GM18870 (cell line): ENCODE data around the gene SHC2.
"Not testable (repeated sequence)": the region's sequence is repeated elsewhere in the genome, so short reads cannot be mapped to it uniquely, and the experiment has no call there.

ENCODE experiments used
- ATAC-seq: cut with Tn5 transposase; IDR thresholded peaks from one replicate; pipeline ENCODE4 v1.9.1; 2021; ENCODE audit warnings: moderate library complexity; ENCODE audit not compliant: unreplicated experiment

The SHC2 gene

DNA sequence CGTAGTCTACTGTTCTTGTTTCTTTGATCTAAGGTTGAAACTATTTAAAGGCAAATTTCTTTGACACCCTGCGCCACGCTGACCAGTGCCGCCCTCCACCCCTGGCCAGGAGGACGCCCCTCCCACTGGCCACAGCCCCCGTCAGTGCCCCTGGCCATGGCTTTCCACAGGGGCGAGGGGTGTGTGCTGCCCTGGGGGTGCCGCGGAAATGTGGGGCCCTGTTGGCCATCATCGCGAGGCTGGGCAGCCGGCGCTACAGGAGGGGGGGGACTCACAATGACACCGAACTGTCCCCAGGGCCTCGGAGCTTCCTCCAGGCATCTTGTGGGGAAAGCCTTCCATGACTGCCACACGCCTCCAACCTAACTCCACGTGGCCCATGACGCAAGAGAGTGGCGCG, 10.9 kb downstream of the SHC2 start:
- no peak for ATAC-seq

DNA sequence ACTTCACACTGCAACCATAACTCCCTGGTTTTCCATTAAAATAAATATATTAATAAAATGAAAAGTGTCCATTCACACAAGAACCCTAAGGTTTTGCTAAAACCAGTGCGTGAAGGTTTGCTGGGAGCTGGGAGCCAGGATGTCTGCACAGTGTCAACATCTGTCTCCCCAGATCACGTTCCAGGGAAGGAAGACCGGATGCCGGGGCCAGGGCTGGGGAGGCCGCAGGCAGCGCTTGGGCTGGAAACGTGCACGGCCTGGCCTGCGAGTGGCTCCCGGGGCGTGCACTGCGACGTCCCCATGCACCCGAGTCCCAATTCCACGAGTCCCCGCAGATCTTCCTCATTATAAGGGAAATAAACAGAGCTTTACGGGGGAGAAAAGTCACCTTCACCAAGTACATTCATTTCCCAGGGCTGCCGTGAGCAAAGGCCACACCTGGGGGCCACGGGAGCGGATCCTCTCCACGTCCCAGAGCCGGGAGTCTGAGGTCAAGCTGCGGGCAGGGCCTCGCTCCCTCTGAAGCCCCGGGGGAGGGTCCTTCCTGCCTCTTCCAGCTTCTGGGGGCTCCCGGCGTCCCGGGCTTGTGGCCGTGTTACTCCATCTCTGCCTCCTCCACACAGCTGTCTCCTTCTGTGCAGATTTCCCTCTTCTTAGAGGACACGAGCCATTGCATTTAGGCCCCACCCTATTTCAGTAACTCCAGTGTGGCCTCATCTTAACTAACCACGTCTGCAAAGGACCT, 12.8 kb downstream of the SHC2 start:
- ATAC-seq = no peak

DNA sequence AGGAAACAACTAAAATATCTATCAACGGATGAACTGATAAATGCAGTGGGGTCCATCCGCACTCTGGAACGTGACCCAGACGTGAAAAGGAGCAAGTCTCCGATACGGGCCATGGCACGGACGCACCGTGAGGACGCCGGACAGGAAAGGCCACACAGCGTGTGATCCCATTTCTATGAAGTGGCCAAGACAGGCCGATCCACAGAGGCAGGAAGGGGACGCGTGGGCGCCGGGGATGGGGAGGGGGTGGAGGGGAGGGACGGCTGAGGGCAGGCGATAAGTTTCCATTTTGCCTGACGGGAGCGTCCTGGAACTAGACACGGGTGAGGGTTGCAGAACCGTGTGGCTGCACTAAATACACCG, 13.8 kb downstream of the SHC2 start:
- ATAC-seq = no peak

DNA sequence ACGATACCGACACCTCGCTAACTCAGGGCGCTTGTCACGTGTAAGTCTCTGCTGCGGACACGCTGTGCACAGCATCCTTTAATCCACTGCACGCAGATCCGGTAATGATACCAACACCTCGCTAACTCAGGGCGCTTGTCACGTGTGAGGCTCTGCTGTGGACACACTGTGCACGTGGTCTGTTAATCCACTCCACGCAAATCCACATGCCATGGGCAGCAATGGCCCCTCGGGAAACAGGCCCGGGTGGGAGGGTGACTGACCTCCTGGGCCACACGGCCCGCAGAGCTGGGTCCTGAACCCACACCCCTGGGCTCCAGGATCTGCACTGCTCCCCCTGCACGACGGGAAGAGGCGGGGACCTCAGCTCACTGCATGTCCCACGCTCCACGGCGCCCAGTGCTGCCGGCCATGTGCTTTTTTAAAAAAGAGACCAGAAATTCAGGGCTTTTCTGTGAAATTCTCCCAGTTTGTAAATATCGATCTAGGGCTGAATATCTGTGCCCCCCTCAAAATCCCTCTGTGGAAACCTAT, 16.1 kb downstream of the SHC2 start:
- ATAC-seq = no peak

DNA sequence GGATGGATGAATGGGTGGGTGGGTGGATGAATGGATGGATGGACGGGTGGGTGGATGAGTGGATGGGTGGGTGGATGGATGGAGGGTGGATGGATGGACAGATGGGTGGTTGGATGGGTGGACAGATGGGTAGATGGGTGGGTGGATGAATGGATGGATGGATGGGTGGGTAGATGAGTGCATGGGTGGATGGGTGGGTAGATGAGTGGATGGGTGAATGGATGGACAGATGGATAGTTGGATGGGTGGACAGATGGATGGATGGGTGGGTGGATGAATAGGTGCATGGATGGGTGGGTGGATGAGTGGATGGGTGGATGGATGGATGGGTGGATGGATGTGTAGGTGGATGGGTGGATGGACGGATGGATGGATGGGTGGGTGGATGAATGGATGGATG, 17.8 kb downstream of the SHC2 start:
- no peak for ATAC-seq

DNA sequence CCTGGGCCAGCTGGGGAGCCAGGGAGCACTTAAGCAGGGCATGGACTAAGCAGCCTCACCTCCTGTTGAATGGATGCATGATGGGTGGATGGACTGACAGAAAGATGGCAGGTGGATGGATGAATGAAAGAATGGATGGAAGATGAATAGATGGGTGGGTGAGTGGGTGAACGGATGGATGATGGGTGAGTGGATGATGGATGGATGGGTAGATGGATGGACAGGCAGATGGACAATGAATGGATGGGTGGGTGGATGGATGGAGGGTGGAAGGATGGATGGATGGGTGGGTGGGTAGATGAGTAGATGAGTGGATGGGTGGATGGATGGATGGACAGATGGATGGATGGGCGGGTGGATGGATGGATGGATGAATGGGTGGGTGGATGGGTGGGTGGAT, 18.7 kb downstream of the SHC2 start:
- no peak for ATAC-seq

DNA sequence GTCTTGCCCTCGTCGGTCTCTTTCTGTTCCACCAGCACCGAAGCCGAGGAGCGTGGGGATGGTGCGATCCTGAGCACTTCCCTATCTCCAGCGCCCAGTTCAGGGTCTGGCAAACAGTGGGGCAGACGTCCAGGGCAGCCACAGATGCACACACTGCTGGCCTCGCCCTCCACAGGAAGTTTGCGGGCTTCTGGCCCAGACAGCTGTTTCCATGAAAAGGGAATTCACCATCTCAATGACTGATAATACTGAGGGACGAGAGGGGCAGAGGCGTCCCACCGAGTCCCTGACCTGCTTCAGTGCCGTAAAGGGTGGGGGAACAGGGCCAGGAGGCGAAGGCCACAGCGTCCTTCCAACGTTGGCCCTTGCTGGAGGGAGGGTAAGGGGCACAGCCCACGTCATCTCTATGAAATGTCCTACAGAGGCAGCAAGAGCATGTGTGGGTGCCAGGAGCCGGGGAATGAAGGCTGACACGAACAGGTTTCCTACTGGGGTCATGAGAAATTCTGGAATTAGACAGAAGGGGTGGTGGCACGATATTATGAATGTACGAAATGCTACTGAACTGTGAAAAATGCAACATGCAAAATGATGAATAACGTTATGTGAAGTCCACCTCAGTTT, 19.5 kb downstream of the SHC2 start:
- ATAC-seq = no peak

DNA sequence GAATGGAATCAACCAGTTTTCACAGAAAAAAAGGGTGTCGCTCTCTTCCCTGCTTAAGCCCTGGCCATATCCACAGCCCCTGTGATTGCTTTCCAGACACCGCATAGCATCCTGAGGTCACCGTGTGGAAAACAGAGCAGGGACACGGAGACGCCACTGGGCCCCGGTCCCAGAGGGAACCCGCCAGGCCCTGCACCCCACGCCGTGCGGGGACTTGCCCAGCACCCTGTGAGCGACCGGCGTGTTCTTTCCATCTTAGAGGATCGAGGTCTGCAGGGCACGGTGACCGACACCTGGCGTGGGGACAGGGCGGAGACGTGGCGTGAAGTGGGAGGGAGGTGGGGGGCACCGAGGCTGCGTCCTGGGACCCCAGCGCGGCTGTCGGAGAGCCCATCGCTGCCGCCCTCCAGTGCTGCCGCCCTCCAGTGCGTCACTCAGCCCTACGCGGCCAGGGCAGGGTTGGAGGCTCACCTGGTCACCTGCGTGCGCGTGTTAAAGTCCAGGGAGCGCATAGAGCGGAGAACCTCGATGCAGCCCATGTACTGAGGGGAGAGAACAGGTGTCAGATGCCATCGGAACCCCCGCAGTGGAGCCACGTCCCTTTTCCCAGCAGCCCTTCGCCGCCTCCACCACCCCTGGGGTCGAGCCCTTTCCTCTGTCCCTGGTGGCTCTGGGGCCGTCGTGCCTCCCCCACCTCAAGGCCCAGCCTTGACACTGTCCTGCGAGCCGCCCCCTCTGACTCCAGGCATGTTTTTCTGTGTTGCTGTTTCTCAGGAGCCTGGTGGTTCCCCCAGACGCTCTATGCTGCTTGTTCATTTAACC, 20.2 kb downstream of the SHC2 start:
- no peak for ATAC-seq

DNA sequence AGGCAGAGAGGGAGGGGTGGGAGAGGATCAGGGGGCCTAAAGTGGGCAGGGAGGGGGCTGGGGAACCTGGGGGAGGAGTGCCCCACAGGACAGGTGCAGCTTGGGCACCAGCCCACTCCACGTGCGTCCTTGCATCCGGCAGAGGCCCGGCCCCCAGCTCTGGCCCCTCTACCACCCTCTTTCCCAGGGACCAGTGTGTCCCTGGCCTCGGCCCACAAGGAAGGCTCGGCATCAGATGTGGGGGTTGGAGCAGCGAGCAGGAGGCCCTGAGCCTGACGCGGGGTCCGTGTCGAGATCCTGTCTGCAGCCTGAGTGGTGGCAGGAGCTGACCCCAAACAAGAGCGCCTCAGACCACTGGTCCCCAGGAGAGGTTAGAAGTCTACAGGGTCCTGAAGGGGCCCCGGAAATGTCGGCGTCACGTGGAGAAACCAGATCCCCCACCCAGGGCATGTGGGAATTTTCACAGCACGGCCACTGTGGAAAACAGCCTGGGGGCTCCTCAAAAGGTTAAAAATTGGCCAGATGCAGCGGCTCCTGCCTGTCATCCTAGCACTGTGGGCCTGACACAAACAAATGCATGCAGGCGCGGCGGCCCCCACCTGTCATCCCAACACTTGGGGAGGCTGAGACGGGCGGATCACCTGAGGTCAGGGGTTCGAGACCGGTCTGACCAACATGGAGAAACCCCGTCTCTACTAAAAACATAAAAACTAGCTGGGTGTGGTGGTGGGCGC, 21.5 kb downstream of the SHC2 start:
- no peak for ATAC-seq

DNA sequence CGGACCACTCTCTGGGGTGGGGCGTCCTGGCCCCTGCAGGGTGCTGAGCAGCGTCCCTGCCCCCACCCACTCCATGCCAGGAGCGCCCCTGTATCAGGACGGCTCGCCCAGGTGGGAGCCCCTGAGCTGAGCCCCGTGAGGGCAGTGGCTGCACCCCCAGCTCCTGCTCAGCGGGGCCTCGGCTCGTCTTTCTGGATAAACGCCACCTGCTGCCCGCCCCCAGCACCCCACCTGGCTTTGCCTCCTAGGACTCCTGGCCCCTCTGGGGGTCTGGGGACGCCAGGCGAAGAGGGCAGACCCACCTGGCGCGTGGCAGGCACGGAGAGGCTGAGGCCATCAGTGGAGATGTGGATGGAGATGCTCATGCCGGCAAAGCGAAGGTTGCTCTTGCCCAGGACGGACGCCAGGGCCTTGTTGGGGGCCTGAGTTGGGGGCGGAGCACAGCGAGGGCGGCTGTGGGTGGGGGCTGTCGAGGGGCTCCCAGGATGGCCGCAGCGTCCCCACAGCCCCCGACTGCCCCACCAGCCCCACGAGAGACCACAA, 22.3 kb downstream of the SHC2 start:
- no peak for ATAC-seq

DNA sequence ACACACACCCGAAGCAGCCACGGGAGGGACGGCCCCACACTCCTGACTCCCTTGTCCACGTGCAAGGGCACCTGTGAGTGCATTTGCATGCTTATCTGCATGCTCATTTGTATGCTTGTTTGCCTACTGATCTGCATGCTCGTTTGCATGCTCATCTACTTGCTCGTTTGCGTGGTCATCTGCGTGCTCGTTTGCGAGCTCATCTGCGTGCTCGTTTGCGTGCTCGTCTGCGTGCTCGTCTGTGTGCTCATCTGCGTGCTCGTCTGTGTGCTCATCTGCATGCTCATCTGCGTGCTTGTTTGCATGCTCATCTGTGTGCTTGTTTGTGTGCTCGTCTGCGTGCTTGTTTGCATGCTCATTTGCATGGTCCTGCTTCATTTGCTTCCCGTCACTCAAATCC, 23.8 kb downstream of the SHC2 start:
- no peak for ATAC-seq

DNA sequence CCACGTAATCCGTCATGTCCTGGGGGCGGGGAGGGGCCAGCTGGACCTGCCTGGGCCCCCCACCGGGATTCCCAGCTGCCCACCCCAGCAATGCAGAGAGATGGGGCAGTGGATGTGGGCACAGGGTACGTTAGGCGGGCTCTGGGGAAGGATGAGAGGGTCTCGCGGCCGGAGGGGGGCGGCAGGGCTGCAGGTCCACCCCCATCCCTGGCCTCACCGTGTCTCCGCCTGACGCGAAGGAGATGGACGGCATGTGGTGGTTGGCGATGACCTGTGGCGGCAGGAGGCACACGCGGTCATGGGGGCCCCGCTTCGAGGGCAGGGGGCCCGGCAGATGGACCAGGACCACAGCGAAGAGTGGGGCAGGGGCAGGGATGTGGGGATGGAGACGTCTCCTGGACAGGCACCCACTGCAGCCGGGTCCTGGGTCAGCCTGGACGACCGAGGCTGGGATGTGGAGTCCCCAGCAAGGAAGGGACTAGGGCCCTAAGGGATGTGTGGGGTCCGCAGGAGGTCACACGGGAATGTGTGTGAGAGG, 24.4 kb downstream of the SHC2 start:
- no peak for ATAC-seq

DNA sequence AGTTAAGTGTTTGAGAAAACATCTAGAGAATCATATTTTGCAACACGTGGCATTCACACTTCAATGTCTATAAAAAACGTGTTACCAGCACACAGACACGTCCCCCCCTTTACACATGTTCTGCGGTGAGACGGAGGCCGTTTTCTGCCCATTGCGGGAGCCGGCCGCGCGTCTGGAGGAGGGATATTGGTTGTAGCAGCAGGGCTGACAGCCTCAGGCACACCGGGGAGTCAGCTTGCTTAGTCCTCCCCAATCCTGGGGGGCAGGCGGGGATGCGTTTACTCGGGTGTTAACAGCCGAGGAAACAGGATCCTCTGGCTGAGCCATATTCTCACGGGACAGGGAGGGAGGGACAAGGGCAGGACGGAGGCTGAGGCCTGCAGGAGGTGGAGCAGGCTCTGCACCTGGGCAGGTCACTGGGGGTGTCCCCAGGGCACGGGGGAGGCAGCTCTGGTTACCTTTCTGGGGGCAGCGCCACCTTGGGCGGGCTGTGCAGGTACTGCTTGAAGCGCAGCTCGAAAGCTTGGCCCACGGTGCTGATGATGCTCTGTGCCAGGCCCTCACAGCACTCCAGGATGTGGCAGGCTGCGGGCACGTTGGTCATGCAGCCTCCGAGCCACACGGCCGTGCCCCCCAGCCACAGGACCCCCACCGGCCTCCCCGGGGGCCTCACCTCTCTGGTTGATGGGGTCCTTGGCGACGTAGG, 25.0 kb downstream of the SHC2 start:
- ATAC-seq = no peak

DNA sequence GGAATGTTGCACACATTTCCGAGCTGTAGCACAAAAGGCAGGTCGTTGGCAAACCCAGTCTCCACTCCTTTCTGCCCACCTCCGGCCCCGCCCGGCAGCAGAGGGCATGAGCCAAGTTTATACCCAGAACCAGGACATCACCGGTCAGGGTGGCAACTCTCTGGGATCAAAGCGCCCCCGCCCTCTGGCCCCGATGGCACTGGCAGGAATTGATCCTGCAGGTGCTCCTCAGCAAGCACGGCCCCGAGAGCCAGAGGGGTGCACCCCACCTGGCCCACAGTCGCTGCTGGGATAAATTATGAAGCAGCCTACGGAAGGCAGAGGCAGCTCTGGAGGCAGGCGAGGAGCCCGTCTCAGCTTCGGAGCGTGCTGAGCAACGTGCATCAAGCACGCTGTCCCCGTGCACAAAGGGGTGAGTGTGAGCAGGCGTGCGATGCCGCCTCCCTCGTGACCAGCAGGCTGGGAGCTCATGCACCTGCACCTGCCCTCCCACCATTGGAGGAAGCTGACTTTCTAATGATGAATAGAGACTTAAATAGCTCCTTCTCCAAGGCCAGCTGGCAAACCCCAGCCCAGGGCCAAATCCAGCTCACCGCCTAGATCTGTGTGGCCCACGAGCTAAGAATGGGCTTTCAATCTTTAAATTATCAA, 25.7 kb downstream of the SHC2 start:
- no peak for ATAC-seq

DNA sequence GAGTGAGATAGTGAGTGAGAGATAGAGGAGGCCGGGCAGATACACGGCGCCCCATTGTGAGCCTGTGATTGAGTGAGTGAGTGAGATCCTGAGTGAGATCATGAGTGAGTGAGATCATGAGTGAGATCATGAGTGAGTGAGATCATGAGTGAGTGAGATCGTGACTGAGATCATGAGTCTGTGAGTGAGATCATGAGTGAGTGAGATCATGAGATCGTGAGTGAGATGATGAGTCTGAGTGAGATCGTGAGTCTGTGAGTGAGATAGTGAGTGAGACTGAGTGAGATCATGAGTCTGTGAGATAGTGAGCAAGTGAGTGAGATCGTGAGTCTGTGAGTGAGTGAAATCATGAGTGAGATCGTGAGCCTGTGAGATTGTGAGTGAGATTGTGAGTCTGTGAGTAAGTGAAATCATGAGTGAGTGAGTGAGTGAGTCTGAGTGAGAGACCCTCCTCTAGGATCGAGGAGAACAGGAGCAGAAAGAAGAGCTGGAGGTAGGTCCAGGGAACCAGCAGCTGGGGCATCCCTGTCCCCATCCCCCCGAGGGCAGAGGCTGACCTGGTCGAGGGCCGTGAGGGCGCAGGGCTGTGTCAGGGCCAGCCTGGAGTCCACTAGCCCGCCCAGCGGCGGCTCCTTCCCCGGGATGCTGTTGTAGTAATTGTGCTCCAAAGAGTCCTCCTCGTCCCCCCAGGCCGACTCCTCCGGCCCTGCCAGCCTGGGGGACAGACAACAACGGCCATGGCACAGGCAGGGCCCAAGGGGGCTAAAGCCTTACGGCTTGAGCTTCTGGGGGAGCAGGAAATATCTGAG, 26.5 kb downstream of the SHC2 start:
- ATAC-seq = no peak

DNA sequence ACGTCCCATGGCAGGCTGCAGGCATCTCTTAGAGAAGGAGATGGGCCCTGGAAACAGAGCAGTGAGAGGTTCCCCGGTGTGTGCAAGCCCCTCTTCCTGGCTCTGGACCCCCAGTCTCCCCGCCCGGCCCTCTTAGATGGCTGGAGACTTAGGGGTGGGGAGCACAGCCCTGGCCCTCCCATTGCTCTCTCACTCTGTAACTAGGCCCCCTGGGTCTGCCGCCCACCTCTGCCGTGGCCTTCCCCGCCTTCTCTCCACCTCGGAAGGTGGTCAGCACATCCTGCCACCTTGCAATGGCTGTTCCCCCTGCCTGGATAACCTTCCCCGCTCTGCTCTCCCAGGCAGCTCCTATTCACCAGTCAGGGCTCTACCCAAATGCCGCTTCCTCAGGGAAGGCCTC, 30.1 kb downstream of the SHC2 start:
- no peak for ATAC-seq

DNA sequence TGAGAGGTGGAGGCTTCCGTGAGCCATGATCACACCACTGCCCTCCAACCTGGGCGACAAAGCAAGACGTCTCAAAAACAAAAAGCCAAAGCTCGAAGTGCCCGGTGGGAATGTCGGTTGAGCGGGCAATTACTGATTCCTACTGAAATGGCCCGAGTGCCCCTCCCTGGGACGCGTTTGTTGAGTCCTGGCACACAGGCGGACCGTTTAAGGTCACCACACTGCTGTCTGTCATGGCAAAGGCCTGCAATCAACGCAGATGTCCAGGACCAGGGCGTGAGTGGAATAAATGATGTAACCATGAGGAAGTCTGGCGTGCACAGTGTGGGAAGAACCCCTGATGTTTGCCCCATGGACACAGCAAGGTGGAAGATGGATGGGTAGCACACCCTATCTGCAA, 32.7 kb downstream of the SHC2 start:
- no peak for ATAC-seq

DNA sequence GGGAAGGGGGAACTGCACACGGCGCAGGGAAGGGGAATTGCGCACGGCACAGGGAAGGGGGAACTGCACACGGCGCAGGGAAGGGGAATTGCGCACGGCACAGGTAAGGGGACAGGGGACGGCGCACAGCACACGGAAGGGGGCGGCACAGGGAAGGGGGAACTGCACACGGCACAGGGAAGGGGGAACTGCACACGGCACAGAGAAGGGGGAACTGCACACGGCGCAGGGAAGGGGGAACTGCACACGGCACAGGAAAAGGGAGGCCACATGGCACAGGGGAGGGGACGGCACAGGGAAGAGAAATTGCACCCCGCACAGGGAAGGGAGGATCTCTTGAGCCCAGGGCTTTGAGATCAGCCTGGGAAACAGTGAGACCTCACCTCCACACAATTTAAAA, 33.2 kb downstream of the SHC2 start:
- ATAC-seq = not testable (repeated sequence)
